GM23338 (cell line): ENCODE data around the gene MYL5. TPM values are rescaled to one million over a fixed set of nuclear protein-coding genes. Genes with fewer than 3 reads are reported as not detected.

Source experiments
- ATAC-seq: fragments of 200-7000 bp; cut with Tn5 transposase; 3 replicates; pipeline ENCODE4 v1.9.1; 2020
- DNase-seq: peaks from one replicate; pipeline ENCODE4 v3.0.0-alpha.2; 2015; ENCODE audit warnings: low spot score
- H2AFZ ChIP-seq: fragments of 200-600 bp; sonication (generic); 2 replicates; pipeline ENCODE4 v1.8.0; 2016; ENCODE audit warnings: antibody characterized with exemption, mild to moderate bottlenecking, moderate library complexity
- H3F3A ChIP-seq: fragments of 200-600 bp; sonication (generic); replicated peaks from 2 replicates; pipeline ENCODE4 v1.8.0; 2017; ENCODE audit warnings: antibody characterized with exemption, mixed run types, low read depth
- H3K27ac ChIP-seq: fragments of 200-600 bp; sonication (generic); 2 replicates; pipeline ENCODE4 v1.6.1; 2016; ENCODE audit warnings: low read depth
- H3K27me3 ChIP-seq: fragments of 200-600 bp; sonication (generic); 2 replicates; pipeline ENCODE4 v1.8.0; 2016; ENCODE audit warnings: mild to moderate bottlenecking, mixed run types, moderate library complexity; ENCODE audit not compliant: insufficient read depth
- H3K36me3 ChIP-seq: fragments of 200-600 bp; sonication (generic); 2 replicates; pipeline ENCODE4 v1.8.0; 2016; ENCODE audit warnings: mild to moderate bottlenecking; ENCODE audit not compliant: insufficient read depth
- H3K4me1 ChIP-seq: fragments of 200-600 bp; sonication (generic); 2 replicates; pipeline ENCODE4 v1.8.0; 2016; ENCODE audit warnings: mild to moderate bottlenecking, moderate library complexity; ENCODE audit not compliant: insufficient read depth
- H3K4me2 ChIP-seq: fragments of 200-600 bp; sonication (generic); 2 replicates; pipeline ENCODE4 v1.7.1; 2017; ENCODE audit warnings: mixed run types
- H3K4me3 ChIP-seq: fragments of 200-600 bp; sonication (generic); 2 replicates; pipeline ENCODE4 v1.6.1; 2016; ENCODE audit warnings: mixed run types
- H3K79me2 ChIP-seq: fragments of 200-600 bp; sonication (generic); replicated peaks from 2 replicates; pipeline ENCODE4 v1.8.0; 2017; ENCODE audit warnings: mild to moderate bottlenecking; ENCODE audit not compliant: insufficient read depth
- H3K9me2 ChIP-seq: fragments of 200-600 bp; sonication (generic); 2 replicates; pipeline ENCODE4 v1.8.0; 2017; ENCODE audit not compliant: insufficient read depth
- H4K20me1 ChIP-seq: fragments of 200-600 bp; sonication (generic); replicated peaks from 2 replicates; pipeline ENCODE4 v1.8.0; 2017; ENCODE audit warnings: mild to moderate bottlenecking; ENCODE audit not compliant: insufficient read depth
- H3K27ac Mint-ChIP-seq: 2 replicates; pipeline ENCODE4 v1.8.0; 2020; ENCODE audit warnings: inconsistent platforms, mild to moderate bottlenecking, moderate library complexity, mixed read lengths
- H3K27me3 Mint-ChIP-seq: 3 replicates; pipeline ENCODE4 v1.8.0; 2022; ENCODE audit warnings: low read depth, mild to moderate bottlenecking, moderate library complexity, mixed read lengths, inconsistent platforms; ENCODE audit not compliant: insufficient read depth, poor library complexity
- H3K36me3 Mint-ChIP-seq: 3 replicates; pipeline ENCODE4 v1.8.0; 2021; ENCODE audit warnings: low read depth, mild to moderate bottlenecking, inconsistent platforms, moderate library complexity, mixed read lengths
- H3K4me1 Mint-ChIP-seq: 3 replicates; pipeline ENCODE4 v1.8.0; 2020; ENCODE audit warnings: mild to moderate bottlenecking, inconsistent platforms, mixed read lengths
- H3K4me3 Mint-ChIP-seq: 3 replicates; pipeline ENCODE4 v1.8.0; 2021; ENCODE audit warnings: moderate library complexity, mild to moderate bottlenecking, inconsistent platforms, mixed read lengths
- H3K9me3 Mint-ChIP-seq: 3 replicates; pipeline ENCODE4 v1.8.0; 2020; ENCODE audit warnings: moderate library complexity, mild to moderate bottlenecking, inconsistent platforms, mixed read lengths
- CREB1 ChIP-seq: fragments of 250-450 bp; sonication (Bioruptor Pico); IDR thresholded peaks from 2 replicates; pipeline ENCODE4 v1.5.0; 2020; ENCODE audit warnings: low read depth, mild to moderate bottlenecking, moderate library complexity
- EZH2 ChIP-seq: fragments of 200-600 bp; sonication (generic); IDR thresholded peaks from one replicate; pipeline ENCODE4 v1.8.0; 2017; ENCODE audit warnings: antibody characterized with exemption, mild to moderate bottlenecking, low read depth; ENCODE audit not compliant: unreplicated experiment
- EZH2phosphoT487 ChIP-seq: fragments of 200-600 bp; sonication (generic); IDR thresholded peaks from one replicate; pipeline ENCODE4 v1.8.1; 2018; ENCODE audit warnings: antibody characterized with exemption; ENCODE audit not compliant: unreplicated experiment
- NANOG ChIP-seq: IDR thresholded peaks from 2 replicates; pipeline ENCODE4 v1.6.1; 2016; ENCODE audit warnings: antibody characterized with exemption, borderline replicate concordance
- POLR2AphosphoS5 ChIP-seq: IDR thresholded peaks from 2 replicates; pipeline ENCODE4 v1.6.1; 2016; ENCODE audit warnings: antibody characterized with exemption, low read depth
- STAT1 ChIP-seq: IDR thresholded peaks from one replicate; pipeline ENCODE4 v1.6.1; 2016; ENCODE audit warnings: antibody characterized with exemption; ENCODE audit not compliant: unreplicated experiment
- ZNF114 ChIP-seq: fragments of 250-450 bp; sonication (Bioruptor Pico); IDR thresholded peaks from 2 replicates; pipeline ENCODE4 v1.5.0; 2020; ENCODE audit warnings: mild to moderate bottlenecking, moderate library complexity
- ZNF331 ChIP-seq: fragments of 250-450 bp; sonication (Bioruptor Pico); IDR thresholded peaks from 2 replicates; pipeline ENCODE4 v1.5.0; 2020; ENCODE audit warnings: low read depth, mild to moderate bottlenecking, moderate library complexity
- polyA plus RNA-seq: library from polyadenylated mRNA; unstranded; fragments of >200 nt; fragmentation: Nextera tagmentation; extraction: Ambion mirVana; gene quantifications from 2 replicates; pipeline ENCODE4 v1.2.1, GENCODE V29; 2016
- total RNA-seq: library from RNA; depleted of rRNA; stranded (reverse); fragments of >200 nt; shearing (Covaris generic); gene quantifications from 2 replicates; pipeline ENCODE4 v1.2.3, GENCODE V29; 2014
- TF ChIP-seq, protein P1 (sequence below), 2 experiments: fragments of 200-600 bp in 1 of 2; sonication (generic) in 1 of 2; conservative IDR thresholded peaks; 2 replicates each; pipeline versions ENCODE4 v1.5.1 to v1.6.1; 2016 to 2017; ENCODE audit warnings: antibody characterized with exemption in 2 of 2, low read depth in 2 of 2, mild to moderate bottlenecking in 2 of 2, moderate library complexity in 1 of 2
- TF ChIP-seq, protein P2 (sequence below): fragments of 250-450 bp; sonication (Bioruptor Pico); IDR thresholded peaks from 2 replicates; pipeline ENCODE4 v1.5.0; 2020; ENCODE audit warnings: mild to moderate bottlenecking, moderate library complexity

MYL5 gene
- total and polyA plus RNA-seq, 2 experiments from 2014 or later, result 3.0 to 4.4 TPM

GRCh38 chr4:658681-659667, 15.4 kb upstream of the MYL5 start:
- H3K36me3 ChIP-seq, result no peaks in the 10 kb centered on the region
- no peak overlapping the region for H3K4me3 ChIP-seq
- Mint-ChIP-seq H3K4me3 (no peak overlapping the region), H3K36me3 (peaks cover 12% of the 10 kb centered on the region), H3K27ac (no peak overlapping the region), H3K4me1 (no peaks in the 10 kb centered on the region; the same call in 2 of the 3 replicates), H3K27me3 (peaks cover 8% of the 10 kb centered on the region), H3K9me3 (no peaks in the 10 kb centered on the region; the same call in 2 of the 3 replicates)
- H3K27me3 ChIP-seq, result no peaks in the 10 kb centered on the region
- ATAC-seq, result no peak
- no peak overlapping the region for H3K4me2 ChIP-seq
- no peak overlapping the region for H2AFZ ChIP-seq
- DNase-seq, result no peak
- TF ChIP-seq ZNF331 (CRISPR knock-in tag) (no peak), POLR2AphosphoS5 (no peak)
- no peaks in the 10 kb centered on the region; the same call in 1 of the 2 replicates for H4K20me1 ChIP-seq
- no peak overlapping the region for H3K27ac ChIP-seq
- no peaks in the 10 kb centered on the region for H3K79me2 ChIP-seq
- no peaks in the 10 kb centered on the region for H3K4me1 ChIP-seq
- H3K9me2 ChIP-seq, result no peaks in the 10 kb centered on the region
- 0 out of 2 replicates have a peak, but pooled peaks cover 2% of the 10 kb centered on the region for H3F3A ChIP-seq

GRCh38 chr4:659851-660250, 14.5 kb upstream of the MYL5 start:
- Histone ChIP-seq H3K27me3 (no peaks in the 10 kb centered on the region), H3F3A (0 out of 2 replicates have a peak, but pooled peaks cover 2% of the 10 kb centered on the region), H3K9me2 (no peaks in the 10 kb centered on the region), H2AFZ (no peak overlapping the region), H3K4me2 (no peak overlapping the region), H3K79me2 (no peaks in the 10 kb centered on the region), H3K4me1 (no peaks in the 10 kb centered on the region), H3K36me3 (no peaks in the 10 kb centered on the region), H4K20me1 (no peaks in the 10 kb centered on the region; the same call in 1 of the 2 replicates), H3K4me3 (no peak overlapping the region), H3K27ac (no peak overlapping the region)
- Mint-ChIP-seq H3K36me3 (peaks cover 12% of the 10 kb centered on the region), H3K9me3 (no peaks in the 10 kb centered on the region; the same call in 2 of the 3 replicates), H3K4me3 (no peak overlapping the region; the same call in 2 of the 3 replicates), H3K4me1 (no peaks in the 10 kb centered on the region; the same call in 1 of the 3 replicates), H3K27me3 (peaks cover 9% of the 10 kb centered on the region), H3K27ac (no peak overlapping the region)
- DNase-seq (no peak), ATAC-seq (no peak)
- TF ChIP-seq STAT1, result no peak
- TF ChIP-seq POLR2AphosphoS5, result no peak
- TF ChIP-seq EZH2phosphoT487, result no peak
- TF ChIP-seq, protein P1, sequence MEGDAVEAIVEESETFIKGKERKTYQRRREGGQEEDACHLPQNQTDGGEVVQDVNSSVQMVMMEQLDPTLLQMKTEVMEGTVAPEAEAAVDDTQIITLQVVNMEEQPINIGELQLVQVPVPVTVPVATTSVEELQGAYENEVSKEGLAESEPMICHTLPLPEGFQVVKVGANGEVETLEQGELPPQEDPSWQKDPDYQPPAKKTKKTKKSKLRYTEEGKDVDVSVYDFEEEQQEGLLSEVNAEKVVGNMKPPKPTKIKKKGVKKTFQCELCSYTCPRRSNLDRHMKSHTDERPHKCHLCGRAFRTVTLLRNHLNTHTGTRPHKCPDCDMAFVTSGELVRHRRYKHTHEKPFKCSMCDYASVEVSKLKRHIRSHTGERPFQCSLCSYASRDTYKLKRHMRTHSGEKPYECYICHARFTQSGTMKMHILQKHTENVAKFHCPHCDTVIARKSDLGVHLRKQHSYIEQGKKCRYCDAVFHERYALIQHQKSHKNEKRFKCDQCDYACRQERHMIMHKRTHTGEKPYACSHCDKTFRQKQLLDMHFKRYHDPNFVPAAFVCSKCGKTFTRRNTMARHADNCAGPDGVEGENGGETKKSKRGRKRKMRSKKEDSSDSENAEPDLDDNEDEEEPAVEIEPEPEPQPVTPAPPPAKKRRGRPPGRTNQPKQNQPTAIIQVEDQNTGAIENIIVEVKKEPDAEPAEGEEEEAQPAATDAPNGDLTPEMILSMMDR (conservative IDR thresholded peaks at IDR 0.05; ENCODE audit: low read depth in 2 of 2), result no peak
- TF ChIP-seq ZNF331 (CRISPR knock-in tag), result no peak
- no peak for TF ChIP-seq CREB1 (CRISPR knock-in tag)
- no peak for TF ChIP-seq ZNF114
- TF ChIP-seq, protein P2, sequence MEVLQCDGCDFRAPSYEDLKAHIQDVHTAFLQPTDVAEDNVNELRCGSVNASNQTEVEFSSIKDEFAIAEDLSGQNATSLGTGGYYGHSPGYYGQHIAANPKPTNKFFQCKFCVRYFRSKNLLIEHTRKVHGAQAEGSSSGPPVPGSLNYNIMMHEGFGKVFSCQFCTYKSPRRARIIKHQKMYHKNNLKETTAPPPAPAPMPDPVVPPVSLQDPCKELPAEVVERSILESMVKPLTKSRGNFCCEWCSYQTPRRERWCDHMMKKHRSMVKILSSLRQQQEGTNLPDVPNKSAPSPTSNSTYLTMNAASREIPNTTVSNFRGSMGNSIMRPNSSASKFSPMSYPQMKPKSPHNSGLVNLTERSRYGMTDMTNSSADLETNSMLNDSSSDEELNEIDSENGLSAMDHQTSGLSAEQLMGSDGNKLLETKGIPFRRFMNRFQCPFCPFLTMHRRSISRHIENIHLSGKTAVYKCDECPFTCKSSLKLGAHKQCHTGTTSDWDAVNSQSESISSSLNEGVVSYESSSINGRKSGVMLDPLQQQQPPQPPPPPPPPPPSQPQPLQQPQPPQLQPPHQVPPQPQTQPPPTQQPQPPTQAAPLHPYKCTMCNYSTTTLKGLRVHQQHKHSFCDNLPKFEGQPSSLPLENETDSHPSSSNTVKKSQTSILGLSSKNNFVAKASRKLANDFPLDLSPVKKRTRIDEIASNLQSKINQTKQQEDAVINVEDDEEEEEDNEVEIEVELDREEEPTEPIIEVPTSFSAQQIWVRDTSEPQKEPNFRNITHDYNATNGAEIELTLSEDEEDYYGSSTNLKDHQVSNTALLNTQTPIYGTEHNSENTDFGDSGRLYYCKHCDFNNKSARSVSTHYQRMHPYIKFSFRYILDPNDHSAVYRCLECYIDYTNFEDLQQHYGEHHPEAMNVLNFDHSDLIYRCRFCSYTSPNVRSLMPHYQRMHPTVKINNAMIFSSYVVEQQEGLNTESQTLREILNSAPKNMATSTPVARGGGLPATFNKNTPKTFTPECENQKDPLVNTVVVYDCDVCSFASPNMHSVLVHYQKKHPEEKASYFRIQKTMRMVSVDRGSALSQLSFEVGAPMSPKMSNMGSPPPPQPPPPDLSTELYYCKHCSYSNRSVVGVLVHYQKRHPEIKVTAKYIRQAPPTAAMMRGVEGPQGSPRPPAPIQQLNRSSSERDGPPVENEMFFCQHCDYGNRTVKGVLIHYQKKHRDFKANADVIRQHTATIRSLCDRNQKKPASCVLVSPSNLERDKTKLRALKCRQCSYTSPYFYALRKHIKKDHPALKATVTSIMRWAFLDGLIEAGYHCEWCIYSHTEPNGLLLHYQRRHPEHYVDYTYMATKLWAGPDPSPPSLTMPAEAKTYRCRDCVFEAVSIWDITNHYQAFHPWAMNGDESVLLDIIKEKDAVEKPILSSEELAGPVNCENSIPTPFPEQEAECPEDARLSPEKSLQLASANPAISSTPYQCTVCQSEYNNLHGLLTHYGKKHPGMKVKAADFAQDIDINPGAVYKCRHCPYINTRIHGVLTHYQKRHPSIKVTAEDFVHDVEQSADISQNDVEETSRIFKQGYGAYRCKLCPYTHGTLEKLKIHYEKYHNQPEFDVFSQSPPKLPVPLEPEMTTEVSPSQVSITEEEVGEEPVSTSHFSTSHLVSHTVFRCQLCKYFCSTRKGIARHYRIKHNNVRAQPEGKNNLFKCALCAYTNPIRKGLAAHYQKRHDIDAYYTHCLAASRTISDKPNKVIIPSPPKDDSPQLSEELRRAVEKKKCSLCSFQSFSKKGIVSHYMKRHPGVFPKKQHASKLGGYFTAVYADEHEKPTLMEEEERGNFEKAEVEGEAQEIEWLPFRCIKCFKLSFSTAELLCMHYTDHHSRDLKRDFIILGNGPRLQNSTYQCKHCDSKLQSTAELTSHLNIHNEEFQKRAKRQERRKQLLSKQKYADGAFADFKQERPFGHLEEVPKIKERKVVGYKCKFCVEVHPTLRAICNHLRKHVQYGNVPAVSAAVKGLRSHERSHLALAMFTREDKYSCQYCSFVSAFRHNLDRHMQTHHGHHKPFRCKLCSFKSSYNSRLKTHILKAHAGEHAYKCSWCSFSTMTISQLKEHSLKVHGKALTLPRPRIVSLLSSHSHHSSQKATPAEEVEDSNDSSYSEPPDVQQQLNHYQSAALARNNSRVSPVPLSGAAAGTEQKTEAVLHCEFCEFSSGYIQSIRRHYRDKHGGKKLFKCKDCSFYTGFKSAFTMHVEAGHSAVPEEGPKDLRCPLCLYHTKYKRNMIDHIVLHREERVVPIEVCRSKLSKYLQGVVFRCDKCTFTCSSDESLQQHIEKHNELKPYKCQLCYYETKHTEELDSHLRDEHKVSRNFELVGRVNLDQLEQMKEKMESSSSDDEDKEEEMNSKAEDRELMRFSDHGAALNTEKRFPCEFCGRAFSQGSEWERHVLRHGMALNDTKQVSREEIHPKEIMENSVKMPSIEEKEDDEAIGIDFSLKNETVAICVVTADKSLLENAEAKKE (CRISPR knock-in tag), result no peak
- no peak for TF ChIP-seq NANOG
- TF ChIP-seq EZH2, result no peak
